HG03280 (cell line): ENCODE results near the gene NUMBL.
"Not testable (repeated sequence)": the region's sequence is repeated elsewhere in the genome, so short reads cannot be mapped to it uniquely, and the experiment has no call there.

Source experiments
- ATAC-seq: cut with Tn5 transposase; IDR thresholded peaks from one replicate; pipeline ENCODE4 v1.9.1; 2021; ENCODE audit warnings: mild to moderate bottlenecking, moderate library complexity; ENCODE audit not compliant: unreplicated experiment

NUMBL gene

DNA sequence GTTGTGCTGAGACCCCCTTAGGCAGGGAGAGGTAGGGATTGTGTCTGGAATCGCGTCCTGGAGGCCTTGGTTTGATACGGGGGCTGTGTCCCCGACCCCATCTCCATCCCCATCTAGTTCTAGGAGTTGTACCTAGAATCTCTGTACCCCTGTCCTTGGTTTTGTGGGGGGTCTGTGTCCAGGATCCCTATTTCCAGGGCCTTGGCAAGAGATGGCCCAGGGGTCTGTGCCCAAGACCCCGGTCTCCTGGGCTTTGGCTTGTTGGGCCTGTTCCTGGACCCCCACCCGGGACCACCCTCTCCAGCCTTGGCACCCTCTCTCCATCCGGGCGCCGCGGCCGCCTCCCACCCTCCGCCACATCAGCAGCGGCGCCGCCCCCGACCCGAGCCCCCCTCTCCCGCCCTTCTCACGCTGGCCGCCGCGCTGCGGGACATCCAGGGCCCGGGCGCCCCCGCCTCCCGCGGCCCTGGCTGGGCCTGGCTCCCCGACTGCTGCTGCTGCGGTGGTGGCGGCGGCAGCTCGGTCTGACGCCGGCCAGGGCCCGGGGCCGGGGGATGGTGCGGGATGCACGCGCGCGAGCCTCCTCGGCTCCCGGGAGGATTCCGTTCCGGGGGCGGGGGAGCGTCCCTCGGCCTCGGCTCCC, at the start of gene NUMBL:
TSS of gene NUMBL (minus strand) at position 602 of the 643 bp plus-strand sequence. CDS start at position 434, 168 bp downstream.
- ATAC-seq, result no peak

DNA sequence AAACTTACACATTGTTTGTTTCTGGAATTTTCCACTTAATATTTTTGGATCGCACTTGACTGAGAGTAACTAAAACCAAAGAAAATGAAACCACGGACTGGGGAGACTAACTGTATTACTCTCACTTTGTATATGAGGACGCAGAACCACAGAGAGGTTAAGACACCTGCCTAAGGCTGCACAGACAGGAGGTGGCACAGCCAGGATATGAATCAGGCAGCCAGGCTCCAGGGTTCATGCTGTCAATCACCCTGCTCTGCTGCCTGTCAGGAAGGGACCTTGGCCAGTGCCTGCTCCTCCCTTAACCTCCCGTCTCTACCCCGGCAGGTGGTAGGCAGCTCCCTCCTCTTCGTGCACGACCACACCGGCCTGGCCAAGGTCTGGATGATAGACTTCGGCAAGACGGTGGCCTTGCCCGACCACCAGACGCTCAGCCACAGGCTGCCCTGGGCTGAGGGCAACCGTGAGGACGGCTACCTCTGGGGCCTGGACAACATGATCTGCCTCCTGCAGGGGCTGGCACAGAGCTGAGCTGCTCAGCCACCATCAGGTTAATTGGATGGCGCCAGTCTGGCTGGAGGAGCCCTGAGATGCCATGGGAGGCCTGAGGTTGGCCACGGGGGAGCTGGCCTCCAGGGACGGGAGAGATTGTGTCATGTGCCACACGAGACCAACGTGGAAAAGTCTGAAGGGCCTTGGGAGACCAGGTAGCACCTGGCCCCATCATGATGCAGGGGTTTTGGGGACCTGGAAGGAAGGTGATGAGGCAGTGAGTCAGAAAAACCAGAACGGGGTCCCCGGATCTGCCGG, 48.8 kb upstream of the NUMBL start:
- ATAC-seq, result no peak

DNA sequence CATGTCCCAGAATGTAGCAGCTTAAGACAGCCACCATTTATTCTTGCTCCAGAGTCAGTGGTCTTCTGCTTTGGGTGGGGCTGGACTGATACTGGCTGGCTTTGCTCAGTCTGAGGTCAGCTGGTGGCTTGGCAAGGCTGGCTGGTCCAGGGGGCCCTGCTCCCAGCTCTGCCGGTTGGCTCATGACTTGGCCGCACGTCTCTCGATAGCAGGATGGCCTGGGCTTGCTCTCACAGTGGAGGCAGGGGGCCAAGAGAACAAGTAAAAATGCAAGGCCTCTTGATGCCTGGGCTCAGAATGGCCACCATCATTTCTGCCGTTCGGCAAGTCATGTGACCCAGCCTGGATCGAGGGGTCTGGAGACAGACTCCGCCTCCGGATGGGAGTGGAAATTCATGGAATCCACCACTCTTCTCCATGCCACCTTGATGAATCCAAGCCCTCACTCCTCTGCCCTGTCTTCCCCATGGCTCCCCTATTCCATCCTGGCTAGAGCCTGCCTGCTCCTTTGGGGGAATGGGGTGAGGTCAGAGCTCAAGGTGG, 46.7 kb upstream of the NUMBL start:
- ATAC-seq, result no peak

DNA sequence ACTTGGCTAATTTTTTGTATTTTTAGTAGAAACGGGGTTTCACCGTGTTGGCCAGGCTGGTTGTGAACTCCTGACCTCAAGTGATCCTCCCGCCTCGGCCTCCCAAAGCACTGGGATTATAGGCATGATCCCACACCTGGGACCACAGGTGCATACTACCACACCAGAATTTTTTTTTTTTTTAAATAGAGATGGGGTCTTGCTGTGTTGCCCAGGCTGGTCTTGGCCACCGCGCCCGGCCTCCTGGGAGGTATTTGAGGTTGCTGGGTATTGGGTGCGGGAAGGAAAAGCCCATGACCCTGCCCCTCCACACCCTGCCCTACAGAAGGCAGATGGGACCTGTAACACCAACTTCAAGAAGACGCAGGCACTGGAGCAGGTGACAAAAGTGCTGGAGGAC, 46.2 kb upstream of the NUMBL start:
- ATAC-seq, result no peak

DNA sequence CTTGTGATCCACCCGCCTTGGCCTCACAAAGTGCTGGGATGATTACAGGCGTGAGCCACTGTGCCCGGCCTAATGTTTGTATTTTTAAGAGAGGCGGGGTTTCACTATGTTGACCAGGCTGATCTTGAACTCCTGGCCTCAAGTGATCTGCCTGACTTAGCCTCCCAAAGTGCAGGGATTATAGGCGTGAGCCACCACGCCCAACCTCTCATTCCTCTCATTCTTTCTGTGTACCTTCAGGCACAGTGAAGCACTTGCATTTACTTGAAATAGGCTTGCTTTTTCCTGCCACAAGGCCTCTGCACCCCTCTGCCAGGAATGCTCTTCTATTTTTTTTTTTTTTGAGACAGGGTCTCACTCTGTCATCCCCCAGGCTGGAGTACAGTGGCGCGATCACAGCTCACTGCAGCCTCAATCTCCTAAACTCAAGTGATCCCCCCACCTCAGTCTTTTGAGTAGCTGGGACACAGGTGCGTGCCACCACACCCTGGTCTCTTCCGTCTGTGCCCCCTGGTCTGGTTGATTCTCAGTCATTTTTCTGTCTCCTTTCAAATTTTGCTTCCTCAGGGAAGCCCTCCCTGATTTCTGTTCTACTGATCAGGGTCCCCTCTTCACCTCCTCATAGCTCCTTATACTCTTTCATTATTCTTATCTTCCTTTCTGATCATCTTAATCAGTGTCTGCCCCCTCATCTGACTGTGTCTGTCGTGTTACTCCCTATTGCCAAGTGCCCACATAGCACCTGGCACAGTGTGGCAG, 44.7 kb upstream of the NUMBL start:
- ATAC-seq, result no peak

DNA sequence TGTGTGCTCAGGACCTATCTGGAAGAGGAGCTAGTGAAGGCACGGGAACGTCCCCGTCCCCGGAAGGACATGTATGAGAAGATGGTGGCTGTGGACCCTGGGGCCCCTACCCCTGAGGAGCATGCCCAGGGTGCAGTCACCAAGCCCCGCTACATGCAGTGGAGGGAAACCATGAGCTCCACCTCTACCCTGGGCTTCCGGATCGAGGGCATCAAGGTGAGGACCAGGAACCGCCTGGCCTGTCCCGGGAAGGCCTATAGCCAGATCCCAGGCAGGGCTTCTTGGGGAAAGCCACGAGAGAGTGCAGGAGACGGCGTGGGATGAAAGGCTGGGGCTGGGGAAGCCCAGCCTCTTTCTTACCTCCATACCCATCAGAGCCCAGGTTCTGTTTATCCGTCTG, 42.7 kb upstream of the NUMBL start:
- ATAC-seq, result no peak

DNA sequence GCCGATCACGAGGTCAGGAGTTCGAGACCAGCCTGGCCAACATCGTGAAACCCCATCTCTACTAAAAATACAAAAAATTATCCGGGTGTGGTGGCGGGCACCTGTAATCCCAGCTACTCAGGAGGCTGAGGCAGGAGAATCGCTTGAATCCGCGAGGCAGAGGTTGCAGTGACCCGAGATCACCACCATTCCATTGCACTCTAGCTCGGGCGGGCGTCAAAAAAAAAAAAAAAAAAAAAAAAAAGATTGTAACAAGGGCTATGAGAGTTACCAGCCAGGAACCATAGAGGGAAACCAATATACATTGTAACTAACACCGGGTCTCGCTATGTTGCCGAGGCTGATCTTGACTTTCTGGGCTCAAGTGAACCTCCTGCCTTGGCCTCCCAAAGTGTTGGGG, 41.9 kb upstream of the NUMBL start:
- not testable (repeated sequence) for ATAC-seq

DNA sequence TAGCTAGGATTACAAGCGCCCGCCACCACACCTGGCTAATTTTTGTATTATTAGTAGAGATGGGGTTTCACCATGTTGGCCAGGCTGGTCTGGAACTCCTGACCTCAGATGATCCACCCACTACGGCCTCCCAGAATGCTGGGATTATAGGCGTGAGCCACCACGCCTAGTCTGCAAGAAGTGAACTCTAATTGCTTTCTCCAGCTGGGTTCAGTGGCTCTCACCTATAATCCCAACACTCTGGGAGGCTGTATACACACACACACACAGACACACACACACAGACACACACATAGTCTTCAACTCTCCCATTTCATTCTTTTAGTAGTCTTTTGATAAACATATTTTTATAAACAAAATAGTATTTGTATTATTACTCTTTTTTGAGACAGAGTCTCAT, 39.6 kb upstream of the NUMBL start:
- ATAC-seq, result not testable (repeated sequence)

DNA sequence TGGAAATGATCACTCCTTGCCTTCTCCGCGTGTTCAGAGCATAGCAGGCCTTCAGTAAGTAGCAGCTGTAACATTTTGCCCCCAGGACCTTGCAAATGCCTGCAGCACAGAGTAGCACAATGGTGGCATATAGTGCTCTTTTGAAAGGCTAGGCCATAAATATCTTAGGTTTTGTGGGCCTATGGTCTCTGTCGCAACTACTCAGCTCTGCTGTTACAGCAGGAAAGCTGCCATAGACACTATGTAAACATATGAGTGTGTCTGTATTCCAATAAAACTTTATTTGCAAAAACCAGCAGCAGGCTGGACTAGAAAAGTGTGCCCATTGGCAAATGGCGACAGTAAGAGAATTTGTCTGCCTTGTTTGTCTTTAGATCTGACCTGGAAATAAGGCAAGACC, 35.8 kb upstream of the NUMBL start:
- ATAC-seq, result no peak

DNA sequence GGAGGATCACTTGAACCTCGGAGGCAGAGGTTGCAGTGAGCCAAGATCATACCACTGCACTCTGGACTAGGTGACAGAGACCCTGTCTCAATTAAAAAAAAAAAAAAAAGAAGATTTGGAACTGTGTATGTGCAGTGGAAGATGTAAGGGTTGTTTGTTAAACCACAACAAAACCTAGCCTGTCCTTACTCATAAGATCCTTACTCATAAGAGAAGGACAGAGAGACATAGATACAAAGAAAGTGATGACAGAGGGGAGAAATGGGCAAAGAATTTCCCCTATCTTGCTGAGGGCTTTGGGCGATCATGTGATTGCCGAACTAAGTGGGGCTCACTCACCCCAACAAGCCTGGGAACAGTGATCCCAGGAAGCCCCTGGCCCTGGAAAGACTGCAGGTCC, 34.4 kb upstream of the NUMBL start:
- no peak for ATAC-seq

DNA sequence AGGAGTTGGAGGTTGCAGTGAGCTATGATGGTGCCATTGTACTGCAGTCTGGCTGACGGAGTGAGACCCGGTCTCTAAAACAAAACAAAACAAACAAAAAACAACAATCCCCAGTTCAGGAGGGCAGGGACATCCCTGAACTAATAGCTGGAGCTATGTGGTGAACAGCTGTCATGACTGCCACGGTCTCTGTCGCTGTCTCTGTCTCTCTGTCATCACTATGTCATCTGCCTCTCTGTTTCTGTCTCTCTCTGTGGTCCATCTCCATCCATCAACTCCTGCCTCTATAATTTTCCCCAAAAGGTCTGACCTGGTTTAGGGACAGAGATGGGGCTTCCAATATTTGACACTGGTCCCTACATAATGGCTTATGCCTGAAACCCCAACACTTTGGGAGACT, 33.9 kb upstream of the NUMBL start:
- no peak for ATAC-seq

DNA sequence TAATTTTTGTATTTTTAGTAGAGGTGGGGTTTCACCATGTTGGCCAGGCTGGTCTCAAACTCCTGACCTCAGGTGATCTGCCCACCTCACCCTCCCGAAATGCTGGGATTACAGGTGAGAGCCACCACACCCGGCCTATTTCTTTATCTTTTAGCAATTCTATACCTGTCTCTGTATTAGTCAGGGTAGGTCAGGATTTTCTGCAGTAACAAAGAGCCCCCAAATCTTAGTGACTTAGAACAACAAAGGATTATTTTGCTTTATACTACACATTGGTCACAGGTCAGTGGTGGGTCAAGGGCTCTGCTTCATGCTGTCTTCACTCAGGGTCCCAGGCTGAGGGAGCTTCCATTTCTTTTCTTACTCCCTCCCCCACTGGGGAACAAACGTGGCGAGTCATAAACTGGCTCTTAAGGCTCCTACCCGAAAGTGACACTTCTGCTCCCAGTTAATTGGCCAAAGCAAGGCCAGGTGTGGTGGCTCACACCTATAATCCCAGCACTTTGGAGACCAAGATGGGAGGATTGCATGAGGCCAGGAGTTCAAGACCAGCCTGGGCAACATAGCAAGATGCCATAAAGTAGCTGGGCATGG, 33.3 kb upstream of the NUMBL start:
- no peak for ATAC-seq

DNA sequence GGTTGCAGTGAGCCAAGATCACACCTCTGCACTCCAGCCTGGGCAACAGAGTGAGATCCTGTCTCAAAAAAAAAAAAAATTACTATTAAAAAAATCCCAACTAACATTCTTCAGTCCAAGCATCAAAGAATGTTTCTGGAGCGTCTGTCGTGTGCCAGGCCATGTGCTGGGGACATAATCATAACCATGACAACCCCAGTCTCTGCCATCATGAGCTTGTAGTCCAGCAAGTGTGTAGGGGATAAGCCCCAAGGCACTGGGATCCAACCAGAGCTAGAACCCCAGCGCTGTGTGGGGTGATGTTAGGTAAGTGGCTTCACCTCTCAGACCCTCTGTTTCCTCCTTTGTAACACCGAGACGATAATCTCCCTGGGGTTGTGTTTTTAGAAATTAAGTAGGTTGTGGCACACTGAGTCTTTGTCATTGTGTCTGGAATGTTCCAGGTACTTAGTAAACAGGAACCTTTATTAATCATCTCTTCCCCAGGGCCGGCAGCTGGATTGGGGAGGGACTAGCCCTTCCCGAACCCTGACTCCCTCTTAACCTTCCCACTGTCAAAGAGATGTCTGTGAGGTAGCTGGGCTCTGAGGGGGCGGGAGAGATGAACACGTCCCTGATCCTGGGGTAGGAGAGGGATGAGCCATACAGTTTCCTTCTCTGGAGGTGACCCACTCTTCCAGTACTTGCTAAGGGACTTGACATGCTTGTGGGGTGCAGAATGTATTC, 31.6 kb upstream of the NUMBL start:
- ATAC-seq, result no peak

DNA sequence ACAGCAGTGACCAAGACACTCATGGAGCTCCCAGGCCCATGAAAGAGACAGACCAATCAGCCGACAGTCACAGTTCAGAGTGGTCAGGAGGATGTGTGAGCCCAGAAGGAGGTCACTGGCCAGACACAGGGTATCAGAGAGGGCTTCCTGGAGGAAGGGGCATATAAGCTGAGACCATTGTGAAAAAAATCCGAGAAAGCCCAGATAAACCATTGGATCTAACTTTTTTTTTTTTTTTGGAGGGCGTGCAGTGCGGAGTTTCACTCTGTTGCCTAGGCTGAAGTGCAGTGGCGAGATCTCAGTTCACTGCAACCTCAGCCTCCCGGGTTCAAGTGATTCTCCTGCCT, 30.7 kb upstream of the NUMBL start:
- ATAC-seq, result no peak

DNA sequence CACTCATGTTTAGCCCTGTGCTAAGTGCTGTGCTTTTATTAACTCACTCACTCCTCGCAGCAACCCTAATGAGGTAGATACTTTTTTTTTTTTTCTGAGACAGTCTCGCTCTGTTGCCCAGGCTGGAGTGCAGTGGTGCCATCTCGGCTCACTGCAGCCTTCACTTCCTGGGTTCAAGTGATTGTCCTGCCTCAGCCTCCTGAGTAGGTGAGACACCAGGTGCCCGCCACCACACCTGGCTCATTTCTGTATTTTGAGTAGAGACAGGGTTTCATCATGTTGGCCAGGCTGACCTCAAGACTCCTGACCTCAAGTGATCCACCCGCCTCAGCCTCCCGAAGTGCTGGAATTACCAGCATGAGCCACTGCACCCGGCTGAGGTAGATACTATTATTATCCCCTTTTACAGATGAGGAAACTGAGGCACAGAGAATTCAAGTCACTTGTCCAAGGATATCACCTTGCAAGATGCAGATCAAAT, 29.0 kb upstream of the NUMBL start:
- no peak for ATAC-seq

DNA sequence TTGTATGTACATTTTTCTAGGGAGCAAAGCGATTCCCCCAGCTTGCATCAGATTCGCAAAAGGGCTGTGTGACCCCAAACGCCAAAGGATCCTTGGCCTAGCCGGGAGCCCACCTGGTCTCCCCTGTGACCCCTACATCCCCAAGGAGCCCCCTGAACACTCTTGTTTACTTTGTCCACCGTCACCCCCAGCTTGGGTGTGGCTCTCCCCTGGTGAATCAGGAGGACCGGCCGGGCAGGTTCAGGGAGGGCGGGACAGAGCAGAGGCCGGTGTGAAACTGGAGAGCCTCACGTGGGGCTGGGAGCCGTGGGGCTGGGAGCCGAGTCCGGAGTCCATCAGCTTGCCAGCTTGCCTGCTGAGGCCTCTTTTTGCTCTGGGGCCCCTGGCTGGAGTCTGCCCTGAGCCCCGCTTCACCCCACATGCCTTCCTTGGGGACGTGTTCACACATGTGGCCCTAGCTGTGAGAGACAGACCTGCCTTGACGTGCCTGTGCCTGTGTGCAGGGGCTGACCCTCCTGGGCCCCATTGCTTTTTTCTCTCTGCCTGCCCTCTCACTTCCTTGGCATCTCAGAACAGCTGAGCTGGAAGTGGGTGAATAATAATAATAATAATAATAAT, 28.4 kb upstream of the NUMBL start:
- no peak for ATAC-seq

DNA sequence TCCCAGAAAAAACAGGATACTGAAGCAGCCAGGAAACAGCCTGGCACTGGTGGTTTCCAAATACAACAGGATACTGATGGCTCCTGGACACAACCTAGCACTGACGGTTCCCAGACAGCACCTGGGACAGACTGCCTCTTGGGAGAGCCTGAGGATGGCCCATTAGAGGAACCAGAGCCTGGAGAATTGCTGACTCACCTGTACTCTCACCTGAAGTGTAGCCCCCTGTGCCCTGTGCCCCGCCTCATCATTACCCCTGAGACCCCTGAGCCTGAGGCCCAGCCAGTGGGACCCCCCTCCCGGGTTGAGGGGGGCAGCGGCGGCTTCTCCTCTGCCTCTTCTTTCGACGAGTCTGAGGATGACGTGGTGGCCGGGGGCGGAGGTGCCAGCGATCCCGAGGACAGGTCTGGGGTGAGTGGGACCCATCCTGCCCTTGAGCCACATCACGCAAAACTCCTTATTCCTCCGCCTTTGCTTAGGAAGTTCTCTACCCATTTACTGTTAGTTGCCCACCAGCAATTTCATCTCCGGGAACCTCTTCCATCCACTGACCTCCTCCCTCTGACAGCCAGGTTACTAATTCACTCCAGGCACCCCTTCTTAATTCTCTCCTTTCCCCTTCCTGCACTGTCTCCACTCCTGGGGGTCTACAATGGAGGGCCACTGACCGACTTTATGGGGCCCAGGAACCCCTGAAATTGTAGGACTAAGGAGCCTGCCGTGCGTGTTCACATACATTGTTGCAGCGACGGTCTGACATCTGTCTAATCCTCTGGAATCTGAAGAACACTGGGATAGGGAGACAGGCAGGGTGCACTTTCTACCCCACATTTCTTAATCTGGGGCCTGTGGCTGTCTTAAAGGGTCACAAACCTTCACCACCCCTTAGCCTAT, 27.7 kb upstream of the NUMBL start:
- no peak for ATAC-seq

DNA sequence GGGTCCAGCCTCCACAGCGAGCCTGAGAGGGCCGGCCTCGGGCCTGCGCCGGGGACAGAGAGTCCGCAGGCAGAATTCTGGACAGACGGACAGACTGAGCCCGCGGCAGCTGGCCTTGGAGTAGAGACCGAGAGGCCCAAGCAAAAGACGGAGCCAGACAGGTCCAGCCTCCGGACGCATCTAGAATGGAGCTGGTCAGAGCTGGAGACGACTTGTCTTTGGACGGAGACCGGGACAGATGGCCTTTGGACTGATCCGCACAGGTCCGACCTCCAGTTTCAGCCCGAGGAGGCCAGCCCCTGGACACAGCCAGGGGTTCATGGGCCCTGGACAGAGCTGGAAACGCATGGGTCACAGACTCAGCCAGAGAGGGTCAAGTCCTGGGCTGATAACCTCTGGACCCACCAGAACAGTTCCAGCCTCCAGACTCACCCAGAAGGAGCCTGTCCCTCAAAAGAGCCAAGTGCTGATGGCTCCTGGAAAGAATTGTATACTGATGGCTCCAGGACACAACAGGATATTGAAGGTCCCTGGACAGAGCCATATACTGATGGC, 27.0 kb upstream of the NUMBL start:
- no peak for ATAC-seq
